GM12878 (cell line): ENCODE data around the gene ARL14. TPM values are rescaled to one million over a fixed set of nuclear protein-coding genes. Genes with fewer than 3 reads are reported as not detected.

ENCODE experiments used
- ATAC-seq: fragments of 200-7000 bp; cut with Tn5 transposase; 3 replicates; pipeline ENCODE4 v1.9.1; 2020; ENCODE audit warnings: mild to moderate bottlenecking, moderate library complexity
- BruUV-seq: library from RNA; stranded (reverse); fragments of 400-500 nt; replicated peaks from 2 replicates; lab custom pipeline; 2021; lab: Mats Ljungman, UMichigan
- CTCF ChIA-PET: fragments of 300-600 bp; sonication (Branson Sonifier 250); formaldehyde crosslinking; extraction: SDS; loops from one replicate; lab custom pipeline; 2021; ENCODE audit warnings: inconsistent platforms; lab: Yijun Ruan, JAX
- POLR2A ChIA-PET: fragments of 350-600 bp; formaldehyde crosslinking; extraction: SDS; loops from one replicate; lab custom pipeline; 2021; ENCODE audit warnings: inconsistent platforms; lab: Charles Lee
- RAD21 ChIA-PET: fragments of 300-600 bp; sonication (Branson Sonifier 250); formaldehyde crosslinking; loops from one replicate; lab custom pipeline; 2023; ENCODE audit warnings: antibody characterized with exemption; ENCODE audit not compliant: unreplicated experiment; lab: Charles Lee
- SMC1A ChIA-PET: fragments of 300-600 bp; sonication (Branson Sonifier 250); formaldehyde crosslinking; loops from one replicate; lab custom pipeline; 2023; ENCODE audit not compliant: unreplicated experiment, uncharacterized antibody; lab: Charles Lee
- DNase-seq: peaks from one replicate; pipeline ENCODE4 v3.0.0-alpha.2; 2011; ENCODE audit warnings: low read depth, low spot score
- FAIRE-seq: peaks from 3 replicates; lab custom pipeline; 2011; peaks lifted over from hg19 to GRCh38; lab: Jason Lieb, UNC
- H2AFZ ChIP-seq: 2 replicates; pipeline ENCODE4 v1.6.0; 2011; ENCODE audit warnings: low read depth, low read length, control low read depth; ENCODE audit not compliant: control insufficient read depth
- H3K27ac ChIP-seq: 2 replicates; pipeline ENCODE4 v1.5.1; 2011; ENCODE audit warnings: control low read depth; ENCODE audit not compliant: control insufficient read depth, insufficient read depth
- H3K27me3 ChIP-seq, 2 experiments: replicated peaks in 1 of 2; 2 replicates each; pipeline versions ENCODE4 v1.6.0 to v1.6.1; 2011; ENCODE audit warnings: low read length in 1 of 2; ENCODE audit not compliant: control insufficient read depth in 2 of 2, insufficient read depth in 2 of 2
- H3K36me3 ChIP-seq, 2 experiments: 2 replicates each; pipeline ENCODE4 v1.5.1; 2011; ENCODE audit warnings: low read length in 1 of 2; ENCODE audit not compliant: control insufficient read depth in 2 of 2, insufficient read depth in 2 of 2
- H3K4me1 ChIP-seq: 2 replicates; pipeline ENCODE4 v1.6.1; 2011; ENCODE audit warnings: mild to moderate bottlenecking, low read length, moderate library complexity, mixed read lengths; ENCODE audit not compliant: control insufficient read depth, insufficient read depth
- H3K4me2 ChIP-seq: 2 replicates; pipeline ENCODE4 v1.6.0; 2011; ENCODE audit warnings: control low read depth; ENCODE audit not compliant: control insufficient read depth, insufficient read depth
- H3K4me3 ChIP-seq: fragments of 200-600 bp; sonication (generic); 2 replicates; pipeline ENCODE4 v1.5.1; 2016
- H3K79me2 ChIP-seq: 2 replicates; pipeline ENCODE4 v1.6.0; 2011; ENCODE audit warnings: low read length; ENCODE audit not compliant: control insufficient read depth, insufficient read depth
- H3K9ac ChIP-seq: 2 replicates; pipeline ENCODE4 v1.8.0; 2011; ENCODE audit warnings: low read length, control low read depth, mixed read lengths; ENCODE audit not compliant: control insufficient read depth, insufficient read depth
- H3K9me3 ChIP-seq: replicated peaks from 3 replicates; pipeline ENCODE4 v1.5.1; 2011; ENCODE audit warnings: mild to moderate bottlenecking, low read length; ENCODE audit not compliant: control insufficient read depth, insufficient read depth
- H4K20me1 ChIP-seq: 2 replicates; pipeline ENCODE4 v1.6.0; 2011; ENCODE audit not compliant: control insufficient read depth, insufficient read depth
- FOXM1 ChIP-seq: IDR thresholded peaks from 2 replicates; pipeline ENCODE4 v1.6.1; 2012; ENCODE audit warnings: low read depth, mild to moderate bottlenecking, inconsistent platforms, low read length, moderate library complexity
- HDAC2 ChIP-seq: fragments of 200-600 bp; sonication (generic); IDR thresholded peaks from 2 replicates; pipeline ENCODE4 v1.6.1; 2017
- NBN ChIP-seq: fragments of 450-650 bp; IDR thresholded peaks from 2 replicates; pipeline ENCODE4 v1.6.1; 2016
- SP1 ChIP-seq: IDR thresholded peaks from one replicate; pipeline ENCODE4 v1.6.1; 2011; ENCODE audit warnings: low read depth, low read length
- STAT3 ChIP-seq: IDR thresholded peaks from 2 replicates; pipeline ENCODE4 v1.6.1; 2011; ENCODE audit warnings: low read depth, low read length, improper control_type of control experiment
- TCF3 ChIP-seq: IDR thresholded peaks from 2 replicates; pipeline ENCODE4 v1.6.1; 2012; ENCODE audit warnings: low read depth, mild to moderate bottlenecking, low read length, borderline replicate concordance; ENCODE audit not compliant: insufficient read depth
- WGBS: methylation state at CpG from one replicate; pipeline ENCODE4 v1.1.6; 2016; ENCODE audit warnings: low lambda C conversion rate; ENCODE audit not compliant: insufficient replicate concordance, insufficient coverage; ENCODE audit errors: missing lambda C conversion rate; 5-methylcytosine and 5-hydroxymethylcytosine counted together
- in situ Hi-C: fragments of 300-500 bp; cut with MboI; formaldehyde crosslinking; loops from 9 replicates; pipeline ENCODE4 v1.14.3; 2018; ENCODE audit warnings: mixed read lengths
- intact Hi-C: fragments of 100-400 bp; cut with micrococcal nuclease; formaldehyde crosslinking; loops from one replicate; pipeline ENCODE4 v1.14.2; 2022; ENCODE audit not compliant: unreplicated experiment
- polyA plus RNA-seq, 11 experiments: library from polyadenylated mRNA; depleted of rRNA in 4 of 11; unstranded in 6 of 11; stranded (reverse) in 5 of 11; fragments of >200 nt; fragmentation: Nextera tagmentation in 4 of 11; fragmentation: Illumina TruSeq in 1 of 11; extraction: Ambion mirVana in 4 of 11; extraction: Trizol in 1 of 11; gene quantifications; 1 replicate in 1 of 11; 2 replicates in 10 of 11; pipeline versions ENCODE4 v1.2.1 to v1.2.3, GENCODE V29; 2011 to 2016; ENCODE audit warnings: inconsistent platforms in 2 of 11, missing spikeins in 2 of 11, low read depth in 1 of 11
- total RNA-seq, 4 experiments: library from RNA; depleted of rRNA in 3 of 4; stranded (reverse); fragments of >200 nt in 3 of 4; fragmentation: Illumina TruSeq in 1 of 4; extraction: Trizol in 1 of 4; gene quantifications; 2 replicates each; pipeline versions ENCODE4 v1.2.1 to v1.2.3, GENCODE V29; 2013 to 2021
- TF ChIP-seq, protein P1 (sequence below): fragments of 450-650 bp; IDR thresholded peaks from 2 replicates; pipeline ENCODE4 v1.6.1; 2017; ENCODE audit warnings: mild to moderate bottlenecking, moderate library complexity

ARL14 gene
- total and polyA plus RNA-seq, 10 of the 15 experiments (the other 5 are each of a cell fraction or from before 2014, with no cell fraction given): 0.04 to 0.18 TPM; not detected in 8

DNA sequence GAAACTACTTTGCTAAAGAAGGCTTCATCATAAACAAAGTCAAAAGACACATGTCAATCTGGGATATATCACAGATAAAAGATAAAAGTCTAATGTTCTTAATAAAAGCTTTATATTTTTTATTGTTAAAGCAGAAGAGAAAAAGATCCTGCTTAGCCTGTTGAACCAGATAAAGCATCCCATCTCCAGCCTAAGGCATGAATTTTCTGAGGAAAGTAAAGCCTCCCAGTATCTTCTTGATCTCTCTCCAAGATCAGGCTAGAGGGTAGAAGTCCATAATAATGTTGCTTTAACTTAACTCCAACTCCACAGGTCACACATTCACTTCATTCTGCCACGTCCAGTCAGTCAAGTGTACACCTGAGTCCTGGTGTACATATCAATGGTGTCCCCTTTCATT, 14.2 kb downstream of the ARL14 start:
- H3K27ac ChIP-seq: no peak overlapping the region
- no peak overlapping the region for H2AFZ ChIP-seq
- CTCF ChIA-PET: interaction anchor here (0.7 kb wide), 1 partner anchor 13 kb away, joined by 3 read pairs; no protein-coding TSS in a partner anchor
- H3K4me1 ChIP-seq: no peaks in the 10 kb centered on the region
- H3K36me3 ChIP-seq: no peaks in the 10 kb centered on the region
- POLR2A ChIA-PET: no interaction called here
- H3K4me3 ChIP-seq: no peak overlapping the region
- H3K79me2 ChIP-seq: no peaks in the 10 kb centered on the region
- no peaks in the 10 kb centered on the region for H4K20me1 ChIP-seq
- SMC1A ChIA-PET: interaction anchor here (0.9 to 1.4 kb wide), 6 partner anchors 8 to 251 kb away, joined by 3 to 5 read pairs (median 3); no protein-coding TSS in a partner anchor
- WGBS: 59% methylated on average over 1 of the region's 1 CpG
- intact Hi-C loops: no loop called here
- ATAC-seq: no peak
- no peaks in the 10 kb centered on the region for H3K27me3 ChIP-seq
- RAD21 ChIA-PET: no interaction called here
- TF ChIP-seq TCF3 (no peak), STAT3 (no peak), NBN (no peak), SP1 (no peak), FOXM1 (no peak), HDAC2 (no peak)
- TF ChIP-seq, protein P1, sequence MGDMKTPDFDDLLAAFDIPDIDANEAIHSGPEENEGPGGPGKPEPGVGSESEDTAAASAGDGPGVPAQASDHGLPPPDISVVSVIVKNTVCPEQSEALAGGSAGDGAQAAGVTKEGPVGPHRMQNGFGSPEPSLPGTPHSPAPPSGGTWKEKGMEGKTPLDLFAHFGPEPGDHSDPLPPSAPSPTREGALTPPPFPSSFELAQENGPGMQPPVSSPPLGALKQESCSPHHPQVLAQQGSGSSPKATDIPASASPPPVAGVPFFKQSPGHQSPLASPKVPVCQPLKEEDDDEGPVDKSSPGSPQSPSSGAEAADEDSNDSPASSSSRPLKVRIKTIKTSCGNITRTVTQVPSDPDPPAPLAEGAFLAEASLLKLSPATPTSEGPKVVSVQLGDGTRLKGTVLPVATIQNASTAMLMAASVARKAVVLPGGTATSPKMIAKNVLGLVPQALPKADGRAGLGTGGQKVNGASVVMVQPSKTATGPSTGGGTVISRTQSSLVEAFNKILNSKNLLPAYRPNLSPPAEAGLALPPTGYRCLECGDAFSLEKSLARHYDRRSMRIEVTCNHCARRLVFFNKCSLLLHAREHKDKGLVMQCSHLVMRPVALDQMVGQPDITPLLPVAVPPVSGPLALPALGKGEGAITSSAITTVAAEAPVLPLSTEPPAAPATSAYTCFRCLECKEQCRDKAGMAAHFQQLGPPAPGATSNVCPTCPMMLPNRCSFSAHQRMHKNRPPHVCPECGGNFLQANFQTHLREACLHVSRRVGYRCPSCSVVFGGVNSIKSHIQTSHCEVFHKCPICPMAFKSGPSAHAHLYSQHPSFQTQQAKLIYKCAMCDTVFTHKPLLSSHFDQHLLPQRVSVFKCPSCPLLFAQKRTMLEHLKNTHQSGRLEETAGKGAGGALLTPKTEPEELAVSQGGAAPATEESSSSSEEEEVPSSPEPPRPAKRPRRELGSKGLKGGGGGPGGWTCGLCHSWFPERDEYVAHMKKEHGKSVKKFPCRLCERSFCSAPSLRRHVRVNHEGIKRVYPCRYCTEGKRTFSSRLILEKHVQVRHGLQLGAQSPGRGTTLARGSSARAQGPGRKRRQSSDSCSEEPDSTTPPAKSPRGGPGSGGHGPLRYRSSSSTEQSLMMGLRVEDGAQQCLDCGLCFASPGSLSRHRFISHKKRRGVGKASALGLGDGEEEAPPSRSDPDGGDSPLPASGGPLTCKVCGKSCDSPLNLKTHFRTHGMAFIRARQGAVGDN: no peak
- TF ChIP-seq, all 136 proteins: peak for 0
- no peak overlapping the region for H3K9ac ChIP-seq
- DNase-seq: no peak
- H3K9me3 ChIP-seq: no peaks in the 10 kb centered on the region
- BruUV-seq: no TSS peak
- in situ Hi-C loops: no loop called here
- no peak overlapping the region for H3K4me2 ChIP-seq
- no peak for FAIRE-seq
